T47D (cell line): ENCODE results near the gene WASF2.

Experiments used
- DNase-seq, 2 experiments: peaks; one replicate each; pipeline versions ENCODE4 v3.0.0 to v3.0.0-alpha.2; 2011 to 2012; ENCODE audit warnings: low read depth in 1 of 2, low spot score in 1 of 2
- JUND ChIP-seq: IDR thresholded peaks from 2 replicates; pipeline ENCODE4 v1.6.1; 2012; ENCODE audit warnings: low read depth
- in situ Hi-C: cut with HindIII; loops from 2 replicates; pipeline ENCODE4 v1.10.0; 2016; ENCODE audit warnings: low sequenced_read_pairs, low pct_unique_long_range_greater_than_20kb

The WASF2 gene

GRCh38 chr1:27399251-27400025, 90.5 kb downstream of the WASF2 start:
- no peak for TF ChIP-seq JUND
- in situ Hi-C loops: no loop called here
- DNase-seq: no peak

GRCh38 chr1:27398405-27399149, 91.4 kb downstream of the WASF2 start:
- in situ Hi-C loops: no loop called here
- peak in 1 of 2 experiments; percentile 52 for DNase-seq
- TF ChIP-seq JUND: no peak

GRCh38 chr1:27397749-27398148, 92.2 kb downstream of the WASF2 start:
- in situ Hi-C loops: no loop called here
- DNase-seq: no peak
- TF ChIP-seq JUND: no peak

GRCh38 chr1:27397110-27397509, 92.9 kb downstream of the WASF2 start:
- TF ChIP-seq JUND: no peak
- in situ Hi-C loops: no loop called here
- DNase-seq: no peak

GRCh38 chr1:27395441-27396195, 94.3 kb downstream of the WASF2 start:
- TF ChIP-seq JUND: no peak
- peak; percentile 59 to 77 for DNase-seq
- in situ Hi-C loops: no loop called here

GRCh38 chr1:27394925-27395324, 95.0 kb downstream of the WASF2 start:
- DNase-seq: no peak
- no peak for TF ChIP-seq JUND
- in situ Hi-C loops: no loop called here

GRCh38 chr1:27394282-27394658, 95.7 kb downstream of the WASF2 start:
- DNase-seq: no peak
- no peak for TF ChIP-seq JUND
- in situ Hi-C loops: no loop called here

- DNase-seq: no peak
- no peak for TF ChIP-seq JUND
- in situ Hi-C loops: no loop called here
Measured at GRCh38 chr1:27393641-27394281, 96.2 kb downstream of the WASF2 start.

GRCh38 chr1:27392778-27393635, 97.0 kb downstream of the WASF2 start:
- no peak for DNase-seq
- in situ Hi-C loops: no loop called here
- no peak for TF ChIP-seq JUND

- TF ChIP-seq JUND: no peak
- DNase-seq: peak; percentile 89 to 93
- in situ Hi-C loops: no loop called here
Measured at GRCh38 chr1:27392096-27392777, 97.7 kb downstream of the WASF2 start, which contains the start of gene GPR3. TSS of gene GPR3 (plus strand) at chr1:27392622. CDS start at chr1:27393799, 1,177 bp downstream.

- peak in 1 of 2 experiments; percentile 44 for DNase-seq
- in situ Hi-C loops: no loop called here
- no peak for TF ChIP-seq JUND
Measured at GRCh38 chr1:27391511-27392095, 98.4 kb downstream of the WASF2 start.
